Measurements from ENCODE around the gene GPC6.

GRCh38 chr13:94399812-94400211 is 1173.2 kb downstream of the GPC6 start:
- TF ChIP-seq ELK4 (IDR thresholded peaks at IDR 0.05; ENCODE audit: borderline replicate concordance, low read depth, low read length) (no peak), CTCF (tag by site-specific recombination; IDR thresholded peaks at IDR 0.05) (no peak), ZNF174 (tag by site-specific recombination; IDR thresholded peaks at IDR 0.05) (no peak), TSHZ1 (tag by site-specific recombination; IDR thresholded peaks at IDR 0.05; ENCODE audit: borderline replicate concordance) (no peak), YY1 (tag by site-specific recombination; IDR thresholded peaks at IDR 0.05) (no peak), REST (tag by site-specific recombination; IDR thresholded peaks at IDR 0.05) (no peak), ZNF18 (tag by site-specific recombination; IDR thresholded peaks at IDR 0.05) (no peak), ZNF621 (tag by site-specific recombination; IDR thresholded peaks at IDR 0.05) (no peak), ZNF214 (tag by site-specific recombination; IDR thresholded peaks at IDR 0.05; ENCODE audit: borderline replicate concordance) (no peak), SP2 (tag by site-specific recombination; IDR thresholded peaks at IDR 0.05) (no peak)
